Measurements from ENCODE around the gene EHD4.
A peak's percentile ranks its signal among the peaks of the same experiment; 100 is the strongest.

Gene EHD4

DNA sequence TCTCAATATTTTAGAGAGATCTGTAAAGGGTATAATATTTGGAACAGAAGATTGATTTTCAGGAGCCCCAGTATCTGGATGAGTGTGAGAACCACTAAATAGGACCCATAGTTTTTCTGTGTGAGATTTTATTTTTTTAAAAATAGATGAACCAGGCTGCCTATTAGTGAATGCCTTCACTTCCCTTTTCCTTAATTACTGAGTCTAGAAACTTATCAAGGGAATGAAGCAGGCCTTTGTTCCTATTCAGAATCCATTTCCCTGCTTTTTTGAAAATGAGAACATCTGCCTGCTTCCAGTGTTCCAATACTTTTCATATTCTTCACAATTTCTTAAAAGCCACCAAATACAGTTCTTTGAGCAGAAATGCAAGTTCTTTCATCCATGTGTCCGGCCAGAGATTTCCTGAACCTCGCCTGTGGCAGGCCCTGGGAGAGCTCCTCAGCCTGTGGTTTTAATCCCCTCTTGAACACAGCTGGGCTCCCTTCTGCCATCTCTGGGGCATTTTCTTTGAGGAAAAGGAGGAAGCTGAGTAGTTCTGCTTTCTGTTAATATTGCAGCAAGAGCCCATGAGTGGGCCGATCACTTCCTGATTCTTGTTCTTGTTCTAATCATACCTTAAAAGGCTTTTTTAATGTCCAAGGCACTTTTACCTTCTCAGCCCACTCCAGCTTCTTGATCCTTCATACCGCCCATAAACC is 4.7 kb downstream of the EHD4 start:
- Histone ChIP-seq H3K4me3 (ENCODE audit: extremely low read depth, insufficient read depth, low read length, poor library complexity, severe bottlenecking) (no peak overlapping the region), H3K4me1 (ENCODE audit: control insufficient read depth, insufficient read depth, low read length, poor library complexity, severe bottlenecking) (peaks cover 44% of the 10 kb centered on the region), H3K36me3 (ENCODE audit: control insufficient read depth, insufficient read depth, low read length) (peaks cover 10% of the 10 kb centered on the region), H3K27ac (ENCODE audit: low read depth, low read length, severe bottlenecking) (no peak overlapping the region), H3K9me3 (ENCODE audit: control insufficient read depth, low read length) (no peaks in the 10 kb centered on the region)
- 87 to 94% methylated on average over 2 to 3 of the region's 4 CpGs for WGBS, 2 experiments (ENCODE audit: insufficient coverage in 2 of 2)

DNA sequence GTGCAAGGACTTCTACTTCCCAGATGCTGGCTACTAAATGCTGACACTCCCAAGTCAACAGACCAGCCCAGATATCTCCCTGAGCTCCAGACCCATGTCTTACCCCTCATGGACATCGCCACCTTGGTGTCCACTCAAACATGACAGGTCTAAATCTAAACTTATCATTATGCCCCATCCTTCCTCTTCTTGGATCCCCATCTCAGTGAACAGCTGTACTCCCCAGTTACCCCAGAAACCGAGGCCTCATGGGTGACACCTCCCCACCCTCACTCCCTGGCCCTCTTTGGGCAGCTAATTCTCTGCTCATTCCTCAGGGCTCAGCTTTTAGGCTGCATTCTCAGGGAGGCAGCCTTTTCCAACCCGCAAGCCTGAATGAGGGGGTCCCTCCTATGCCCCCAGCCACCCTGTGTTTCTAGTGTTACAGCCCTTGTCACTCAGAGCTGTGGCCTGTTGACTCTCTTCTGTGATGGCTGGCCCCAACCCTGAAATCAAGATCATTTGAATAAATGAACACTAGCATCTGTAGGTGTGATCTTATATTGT is 5.4 kb downstream of the EHD4 start:
- Histone ChIP-seq H3K4me3 (ENCODE audit: extremely low read depth, insufficient read depth, low read length, poor library complexity, severe bottlenecking) (no peak overlapping the region), H3K27ac (ENCODE audit: low read depth, low read length, severe bottlenecking) (no peak overlapping the region)

DNA sequence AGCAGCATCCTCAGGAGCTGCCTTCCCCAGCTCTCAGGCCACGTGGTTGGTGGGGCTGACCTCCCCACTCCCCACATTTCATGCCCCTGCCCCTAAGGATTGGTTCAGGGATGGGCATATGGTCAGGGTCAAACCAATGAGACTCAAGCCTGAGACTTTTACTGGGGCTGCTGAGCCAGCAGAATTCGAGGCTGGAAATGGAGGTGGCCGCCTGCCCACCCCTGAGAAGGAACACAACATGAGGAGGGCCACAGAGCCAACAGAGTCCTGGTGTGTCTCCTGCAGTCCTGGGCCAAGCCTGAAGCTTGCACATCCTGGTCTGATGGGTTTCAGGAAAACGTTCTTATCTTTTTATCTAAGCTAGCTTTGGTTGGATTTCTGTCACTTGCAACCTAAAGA is 5.9 kb downstream of the EHD4 start:
- WGBS, 2 experiments (ENCODE audit: insufficient coverage in 2 of 2) = 88 to 100% methylated on average over 3 of the region's 4 CpGs
- Histone ChIP-seq H3K9me3 (ENCODE audit: control insufficient read depth, low read length) (no peaks in the 10 kb centered on the region), H3K36me3 (ENCODE audit: control insufficient read depth, insufficient read depth, low read length) (peaks cover 13% of the 10 kb centered on the region), H3K4me1 (ENCODE audit: control insufficient read depth, insufficient read depth, low read length, poor library complexity, severe bottlenecking) (peaks cover 44% of the 10 kb centered on the region), H3K27ac (ENCODE audit: low read depth, low read length, severe bottlenecking) (peak overlapping the region; percentile 29), H3K4me3 (ENCODE audit: extremely low read depth, insufficient read depth, low read length, poor library complexity, severe bottlenecking) (no peak overlapping the region)

More for the DNA sequence above, 5.4 kb downstream of the EHD4 start:
- peaks cover 13% of the 10 kb centered on the region for H3K36me3 ChIP-seq (ENCODE audit: control insufficient read depth, insufficient read depth, low read length)
- no peaks in the 10 kb centered on the region for H3K9me3 ChIP-seq (ENCODE audit: control insufficient read depth, low read length)
- peaks cover 44% of the 10 kb centered on the region for H3K4me1 ChIP-seq (ENCODE audit: control insufficient read depth, insufficient read depth, low read length, poor library complexity, severe bottlenecking)
- 93 to 100% methylated on average over 2 to 3 of the region's 3 CpGs for WGBS, 2 experiments (ENCODE audit: insufficient coverage in 2 of 2)

DNA sequence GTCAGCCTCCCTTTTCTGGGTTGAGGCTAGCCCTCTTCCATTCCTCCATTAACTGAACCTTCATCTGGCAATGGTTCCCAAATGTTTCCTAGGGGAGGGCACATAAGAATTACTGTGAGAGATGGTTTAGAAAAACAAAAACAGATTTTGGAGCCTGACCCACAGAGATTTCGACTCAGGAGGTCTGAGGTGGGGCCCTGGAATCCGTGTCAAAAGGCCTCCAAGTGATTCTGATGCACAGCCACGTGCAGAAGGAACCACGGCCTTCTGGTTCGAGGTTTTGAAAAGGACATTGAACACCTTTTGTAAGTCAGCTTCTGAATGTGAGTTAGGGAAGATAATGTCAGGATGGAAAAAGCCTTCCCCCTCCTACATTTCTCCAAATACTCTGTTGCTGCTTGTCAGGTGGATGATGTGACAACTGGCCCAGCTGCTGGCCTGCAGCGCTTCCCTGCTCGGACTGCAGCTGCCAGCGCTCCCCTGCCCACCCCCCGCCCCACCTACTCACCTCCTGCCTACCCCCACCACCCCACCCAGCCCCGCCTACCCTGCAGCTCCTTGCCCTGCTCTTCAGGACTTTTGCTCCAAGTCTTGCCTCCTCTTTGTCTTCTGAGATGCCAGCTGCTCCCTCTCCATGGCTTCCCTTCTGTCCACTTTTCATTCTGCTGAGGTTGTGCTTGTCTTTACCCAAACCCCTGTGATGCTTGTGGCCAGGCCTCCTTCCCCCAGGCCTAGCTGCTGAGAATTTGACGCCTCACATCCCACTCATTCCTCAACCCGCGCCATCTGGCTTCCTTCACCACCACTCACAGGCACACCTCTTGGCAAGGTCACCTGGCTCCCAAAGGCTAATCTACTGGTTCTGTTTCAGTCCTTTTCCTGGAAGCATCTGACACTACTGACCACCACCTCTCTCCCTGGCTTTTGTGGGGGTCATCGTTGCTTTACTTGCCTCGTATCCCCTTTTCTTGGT is 6.6 kb downstream of the EHD4 start:
- Histone ChIP-seq H3K4me1 (ENCODE audit: control insufficient read depth, insufficient read depth, low read length, poor library complexity, severe bottlenecking) (peaks cover 38% of the 10 kb centered on the region), H3K4me3 (ENCODE audit: extremely low read depth, insufficient read depth, low read length, poor library complexity, severe bottlenecking) (no peak overlapping the region), H3K36me3 (ENCODE audit: control insufficient read depth, insufficient read depth, low read length) (peaks cover 16% of the 10 kb centered on the region), H3K9me3 (ENCODE audit: control insufficient read depth, low read length) (no peaks in the 10 kb centered on the region), H3K27ac (ENCODE audit: low read depth, low read length, severe bottlenecking) (peak overlapping the region; percentile 29)
- WGBS, 2 experiments (ENCODE audit: insufficient coverage in 2 of 2) = 71 to 86% methylated on average over 7 to 10 of the region's 15 CpGs

DNA sequence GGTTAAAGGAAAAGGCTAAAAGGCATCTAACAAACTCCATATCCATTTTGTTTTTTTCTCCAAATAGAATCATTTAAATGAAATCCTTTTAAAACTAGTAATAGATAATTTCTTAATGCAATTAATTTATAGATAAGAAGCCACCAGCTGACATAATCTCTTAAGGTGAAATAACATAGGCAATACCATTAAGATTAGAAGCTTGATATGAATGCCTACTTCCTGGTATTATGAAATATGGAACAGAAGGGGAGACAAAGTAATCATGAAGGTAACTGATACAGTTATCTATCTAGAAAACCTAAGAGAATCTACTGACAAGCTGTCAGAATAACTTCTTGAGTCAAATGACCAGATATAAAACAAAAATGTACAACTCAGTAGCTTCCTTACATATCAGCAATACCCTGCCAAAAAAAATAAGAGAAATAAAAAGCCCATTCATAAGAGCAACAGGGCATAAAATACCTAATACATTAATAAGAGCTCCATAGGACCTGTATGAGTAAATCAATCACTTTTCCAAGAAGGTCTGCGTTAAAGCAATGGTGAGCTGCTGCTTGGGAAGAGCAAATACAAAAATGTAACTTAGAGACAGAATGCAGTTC is 10.7 kb downstream of the EHD4 start:
- H3K9me3 ChIP-seq (ENCODE audit: control insufficient read depth, low read length) = no peaks in the 10 kb centered on the region
- H3K27ac ChIP-seq (ENCODE audit: low read depth, low read length, severe bottlenecking) = no peak overlapping the region
- peaks cover 16% of the 10 kb centered on the region for H3K36me3 ChIP-seq (ENCODE audit: control insufficient read depth, insufficient read depth, low read length)
- H3K4me3 ChIP-seq (ENCODE audit: extremely low read depth, insufficient read depth, low read length, poor library complexity, severe bottlenecking) = no peak overlapping the region
- peaks cover 29% of the 10 kb centered on the region for H3K4me1 ChIP-seq (ENCODE audit: control insufficient read depth, insufficient read depth, low read length, poor library complexity, severe bottlenecking)
- WGBS, 2 experiments (ENCODE audit: insufficient coverage in 2 of 2) = no CpG with 5 or more reads among the region's 1 CpG

DNA sequence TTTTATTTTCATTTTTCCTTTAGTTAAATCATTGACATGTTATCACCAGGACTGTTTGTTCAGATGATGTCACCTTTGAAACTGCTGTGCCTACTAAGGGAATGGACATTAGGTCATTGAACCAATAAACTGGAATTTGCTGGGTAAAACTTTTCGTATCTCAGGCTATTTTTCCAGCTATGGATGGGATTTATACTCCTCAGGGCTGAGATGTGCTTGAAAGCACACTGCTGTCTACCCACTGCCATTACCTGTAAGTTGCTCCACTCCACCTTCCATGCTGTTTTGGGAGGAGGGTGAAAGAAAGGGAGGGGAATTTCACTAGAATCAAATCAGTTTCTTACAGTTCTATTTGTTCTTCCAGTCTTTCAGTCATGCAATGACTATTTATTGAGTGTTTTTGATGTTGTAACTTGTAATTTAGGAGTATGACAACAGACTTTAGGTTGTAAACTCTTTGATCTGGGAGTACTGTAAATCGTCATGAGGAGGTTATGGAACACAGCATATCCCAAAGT is 11.3 kb downstream of the EHD4 start:
- Histone ChIP-seq H3K27ac (ENCODE audit: low read depth, low read length, severe bottlenecking) (no peak overlapping the region), H3K4me3 (ENCODE audit: extremely low read depth, insufficient read depth, low read length, poor library complexity, severe bottlenecking) (no peak overlapping the region), H3K4me1 (ENCODE audit: control insufficient read depth, insufficient read depth, low read length, poor library complexity, severe bottlenecking) (peaks cover 31% of the 10 kb centered on the region), H3K9me3 (ENCODE audit: control insufficient read depth, low read length) (no peaks in the 10 kb centered on the region), H3K36me3 (ENCODE audit: control insufficient read depth, insufficient read depth, low read length) (peaks cover 16% of the 10 kb centered on the region)
- 100% methylated on average over 1 to 2 of the region's 2 CpGs for WGBS, 2 experiments (ENCODE audit: insufficient coverage in 2 of 2)

DNA sequence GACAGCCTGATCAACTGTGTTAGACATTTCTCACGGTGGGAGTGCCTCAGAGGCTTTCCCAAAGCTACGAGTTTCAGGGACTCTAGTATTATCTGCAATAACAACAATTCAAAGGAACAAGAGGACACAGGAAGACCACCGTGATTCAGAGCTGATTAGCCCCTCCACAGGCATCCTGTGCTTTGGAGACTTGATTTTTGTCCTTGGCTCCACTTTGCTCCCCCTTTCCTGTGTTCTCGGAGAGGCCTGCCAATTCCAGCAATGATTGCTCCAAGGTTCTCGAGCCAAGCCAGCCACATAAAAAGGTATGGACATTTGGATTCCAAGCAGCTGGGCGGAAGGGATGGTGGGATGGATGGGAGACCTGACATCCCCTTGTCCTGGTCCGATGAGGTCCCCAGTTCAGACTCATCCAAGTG is 14.3 kb downstream of the EHD4 start:
- 80 to 85% methylated on average over 5 to 6 of the region's 7 CpGs for WGBS, 2 experiments (ENCODE audit: insufficient coverage in 2 of 2)
- peaks cover 38% of the 10 kb centered on the region for H3K4me1 ChIP-seq (ENCODE audit: control insufficient read depth, insufficient read depth, low read length, poor library complexity, severe bottlenecking)
- H3K4me3 ChIP-seq (ENCODE audit: extremely low read depth, insufficient read depth, low read length, poor library complexity, severe bottlenecking) = no peak overlapping the region

DNA sequence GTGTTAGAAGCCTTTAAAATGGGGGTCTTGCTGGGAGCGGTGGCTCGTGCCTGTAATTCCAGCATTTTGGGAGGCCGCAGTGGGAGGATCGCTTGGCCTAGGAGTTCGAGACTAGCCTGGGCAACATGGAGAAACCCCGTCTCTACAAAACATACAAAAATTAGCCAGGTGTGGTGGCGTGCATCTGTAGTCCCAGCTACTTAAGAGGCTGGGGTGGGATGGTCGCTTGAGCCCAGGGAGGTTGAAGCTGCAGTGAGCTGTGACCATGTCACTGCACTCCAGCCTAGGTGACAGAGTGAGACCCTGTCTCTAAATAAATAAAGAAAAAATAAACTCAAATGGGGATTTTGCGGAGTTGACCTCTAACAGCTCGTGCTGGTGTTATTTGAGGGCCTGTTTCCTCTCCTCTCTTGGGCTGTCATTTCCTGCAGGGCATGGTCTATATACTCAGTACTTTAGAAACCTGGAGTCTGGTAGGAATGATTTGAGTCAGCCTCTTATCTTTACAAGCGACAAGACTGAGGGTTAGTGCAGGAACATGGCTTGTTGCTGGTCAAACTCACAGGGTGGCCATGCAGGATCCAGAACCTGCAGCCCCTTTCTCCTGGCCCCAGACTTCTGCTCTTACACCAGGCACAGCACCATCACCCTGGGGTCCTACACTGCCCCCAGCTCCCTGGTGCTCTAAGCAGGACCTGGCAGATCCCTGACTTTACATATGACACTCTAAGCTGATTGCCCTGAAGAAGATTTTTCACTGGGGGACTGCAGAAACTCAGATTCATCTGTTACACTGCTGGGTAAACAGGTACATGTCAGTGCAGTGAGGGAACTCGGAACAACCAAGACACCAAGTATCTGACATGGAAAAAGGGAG is 15.1 kb downstream of the EHD4 start:
- Histone ChIP-seq H3K4me3 (ENCODE audit: extremely low read depth, insufficient read depth, low read length, poor library complexity, severe bottlenecking) (no peak overlapping the region), H3K27ac (ENCODE audit: low read depth, low read length, severe bottlenecking) (peak overlapping the region; percentile 92), H3K36me3 (ENCODE audit: control insufficient read depth, insufficient read depth, low read length) (peaks cover 24% of the 10 kb centered on the region), H3K4me1 (ENCODE audit: control insufficient read depth, insufficient read depth, low read length, poor library complexity, severe bottlenecking) (peaks cover 38% of the 10 kb centered on the region), H3K9me3 (ENCODE audit: control insufficient read depth, low read length) (no peaks in the 10 kb centered on the region)
- WGBS, 2 experiments (ENCODE audit: insufficient coverage in 2 of 2) = 80 to 89% methylated on average over 8 of the region's 12 CpGs

More for the DNA sequence above, 14.3 kb downstream of the EHD4 start:
- Histone ChIP-seq H3K27ac (ENCODE audit: low read depth, low read length, severe bottlenecking) (peak overlapping the region; percentile 92), H3K36me3 (ENCODE audit: control insufficient read depth, insufficient read depth, low read length) (peaks cover 19% of the 10 kb centered on the region), H3K9me3 (ENCODE audit: control insufficient read depth, low read length) (no peaks in the 10 kb centered on the region)

DNA sequence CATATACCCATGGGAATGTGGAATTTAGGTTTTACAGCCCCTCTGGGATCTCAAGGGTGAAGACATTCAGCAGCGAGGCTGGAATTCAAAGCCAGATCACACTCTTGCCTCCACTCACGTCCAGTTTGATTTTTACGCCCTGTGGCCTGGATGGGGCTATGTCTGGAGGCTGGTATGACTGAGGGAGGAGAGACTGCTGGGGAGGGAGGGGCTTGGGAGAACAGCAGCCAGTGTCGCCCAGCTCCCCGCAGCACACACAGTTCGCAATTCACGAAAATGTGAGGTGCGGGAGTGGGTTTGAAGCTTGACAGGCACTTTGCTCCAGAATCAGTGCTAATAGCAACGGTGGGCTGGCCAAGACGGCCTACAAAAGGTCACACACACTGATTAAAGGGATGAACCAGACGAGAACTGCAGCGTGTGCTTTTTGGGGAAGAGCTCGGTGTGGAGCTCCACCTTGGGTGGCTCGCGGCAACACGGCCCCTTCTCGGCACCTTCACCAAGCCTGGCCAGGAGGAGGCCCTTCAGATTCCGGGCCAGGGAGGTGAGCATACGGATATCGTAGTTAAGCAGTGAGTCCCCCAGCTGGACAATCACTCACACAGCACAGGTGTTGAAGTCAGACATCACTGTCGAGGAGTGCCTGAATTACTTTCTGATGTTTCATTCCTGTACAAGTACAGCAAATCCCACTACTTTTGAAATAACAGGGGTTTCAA is 16.4 kb downstream of the EHD4 start:
- Histone ChIP-seq H3K9me3 (ENCODE audit: control insufficient read depth, low read length) (no peaks in the 10 kb centered on the region), H3K36me3 (ENCODE audit: control insufficient read depth, insufficient read depth, low read length) (peaks cover 33% of the 10 kb centered on the region), H3K4me1 (ENCODE audit: control insufficient read depth, insufficient read depth, low read length, poor library complexity, severe bottlenecking) (peaks cover 39% of the 10 kb centered on the region), H3K4me3 (ENCODE audit: extremely low read depth, insufficient read depth, low read length, poor library complexity, severe bottlenecking) (no peak overlapping the region), H3K27ac (ENCODE audit: low read depth, low read length, severe bottlenecking) (peak overlapping the region; percentile 92)
- WGBS, 2 experiments (ENCODE audit: insufficient coverage in 2 of 2) = 77 to 79% methylated on average over 18 to 20 of the region's 21 CpGs

All from mesodermal cell (in vitro differentiated cells).